H1 (cell line): ENCODE measurements around the gene WDR38. TPM values are rescaled to one million over a fixed set of nuclear protein-coding genes. Genes with fewer than 3 reads are reported as not detected.

ENCODE experiments used
- CTCF ChIA-PET: fragments of 300-600 bp; sonication (Branson Sonifier 250); formaldehyde crosslinking; loops from one replicate; lab custom pipeline; 2021; ENCODE audit not compliant: partially characterized antibody; lab: Charles Lee
- POLR2A ChIA-PET: fragments of 300-600 bp; sonication (Branson Sonifier 250); formaldehyde crosslinking; loops from one replicate; lab custom pipeline; 2021; ENCODE audit warnings: inconsistent platforms; ENCODE audit not compliant: partially characterized antibody; lab: Charles Lee
- DNase-seq, 2 experiments: peaks; one replicate each; pipeline versions ENCODE4 v3.0.0 to v3.0.0-alpha.2; 2010 to 2022; ENCODE audit warnings: low spot score in 2 of 2, low read depth in 1 of 2, mixed read lengths in 1 of 2
- FAIRE-seq: peaks from 2 replicates; lab custom pipeline; 2011; peaks lifted over from hg19 to GRCh38; lab: Jason Lieb, UNC
- H2AFZ ChIP-seq: 2 replicates; pipeline ENCODE4 v1.8.1; 2012; ENCODE audit warnings: low read length, inconsistent platforms
- H2AK5ac ChIP-seq: 2 replicates; pipeline ENCODE4 v1.6.1; 2013; ENCODE audit warnings: low read depth, low read length
- H2BK120ac ChIP-seq: replicated peaks from 2 replicates; pipeline ENCODE3; 2013; ENCODE audit warnings: low read depth, low read length, inconsistent platforms
- H2BK12ac ChIP-seq: 2 replicates; pipeline ENCODE4 v1.6.1; 2013; ENCODE audit warnings: low read depth, low read length
- H2BK15ac ChIP-seq: 2 replicates; pipeline ENCODE4 v1.6.1; 2013; ENCODE audit warnings: low read length
- H2BK20ac ChIP-seq: 2 replicates; pipeline ENCODE4 v1.6.1; 2013; ENCODE audit warnings: low read length
- H2BK5ac ChIP-seq: 2 replicates; pipeline ENCODE4 v1.6.1; 2013; ENCODE audit warnings: low read depth, low read length
- H3K14ac ChIP-seq: 2 replicates; pipeline ENCODE4 v1.6.1; 2013; ENCODE audit warnings: inconsistent platforms; ENCODE audit not compliant: insufficient read length
- H3K18ac ChIP-seq: 2 replicates; pipeline ENCODE4 v1.6.1; 2013; ENCODE audit warnings: low read length; ENCODE audit errors: extremely low read depth
- H3K23ac ChIP-seq: 2 replicates; pipeline ENCODE4 v1.6.1; 2013; ENCODE audit warnings: inconsistent platforms; ENCODE audit not compliant: insufficient read length
- H3K23me2 ChIP-seq: 2 replicates; pipeline ENCODE4 v1.6.1; 2013; ENCODE audit warnings: low read depth, low read length
- H3K27ac ChIP-seq: 2 replicates; pipeline ENCODE4 v1.6.1; 2011; ENCODE audit warnings: low read depth, low read length, inconsistent platforms
- H3K27me3 ChIP-seq, 4 experiments: replicated peaks in 1 of 4; 1 replicate in 1 of 4; 2 replicates in 3 of 4; pipeline versions ENCODE4 v1.6.1 to v1.8.1; 2011 to 2013; ENCODE audit warnings: low read length in 3 of 4, mild to moderate bottlenecking in 3 of 4, inconsistent platforms in 2 of 4, mixed read lengths in 2 of 4, moderate library complexity in 1 of 4; ENCODE audit not compliant: control insufficient read depth in 3 of 4, insufficient read depth in 3 of 4; ENCODE audit errors: extremely low read depth in 1 of 4
- H3K36me3 ChIP-seq, 4 experiments: 2 replicates each; pipeline versions ENCODE4 v1.6.1 to v1.8.1; 2011 to 2013; ENCODE audit warnings: mild to moderate bottlenecking in 4 of 4, low read length in 3 of 4, moderate library complexity in 2 of 4, control low read depth in 1 of 4, inconsistent platforms in 1 of 4; ENCODE audit not compliant: insufficient read depth in 4 of 4, control insufficient read depth in 2 of 4
- H3K4ac ChIP-seq: replicated peaks from 2 replicates; pipeline ENCODE3; 2013; ENCODE audit warnings: low read length, low read depth, mixed read lengths, inconsistent platforms; ENCODE audit not compliant: insufficient read length
- H3K4me1 ChIP-seq, 4 experiments: replicated peaks in 1 of 4; 1 replicate in 1 of 4; 2 replicates in 3 of 4; pipeline versions ENCODE4 v1.6.1 to v1.8.1; 2011 to 2013; ENCODE audit warnings: low read length in 3 of 4, inconsistent platforms in 2 of 4, mixed read lengths in 1 of 4; ENCODE audit not compliant: insufficient read depth in 4 of 4, control insufficient read depth in 3 of 4
- H3K4me2 ChIP-seq, 2 experiments: 2 replicates each; pipeline versions ENCODE4 v1.6.1 to v1.8.1; 2011 to 2013; ENCODE audit warnings: low read depth in 2 of 2, low read length in 2 of 2, control low read depth in 1 of 2, inconsistent platforms in 1 of 2, mild to moderate bottlenecking in 1 of 2; ENCODE audit not compliant: insufficient read depth in 1 of 2
- H3K4me3 ChIP-seq, 4 experiments: fragments of 200-600, 300-600 bp in 1 of 4; sonication (generic), shearing (Covaris generic), sonication (Bioruptor Twin) in 1 of 4; 2 replicates each; pipeline versions ENCODE4 v1.5.1 to v1.8.1; 2011 to 2016; ENCODE audit warnings: low read length in 4 of 4, low read depth in 3 of 4, control low read depth in 2 of 4, inconsistent platforms in 2 of 4, mild to moderate bottlenecking in 2 of 4, mixed read lengths in 1 of 4, moderate library complexity in 1 of 4; ENCODE audit not compliant: insufficient read depth in 2 of 4; ENCODE audit errors: extremely low read depth in 1 of 4
- H3K56ac ChIP-seq: replicated peaks from 2 replicates; pipeline ENCODE3; 2013; ENCODE audit warnings: low read depth, mild to moderate bottlenecking, mixed read lengths, low read length, inconsistent platforms; ENCODE audit not compliant: insufficient read length
- H3K79me1 ChIP-seq: 2 replicates; pipeline ENCODE4 v1.6.1; 2013; ENCODE audit warnings: low read depth, low read length, control low read depth
- H3K79me2 ChIP-seq, 2 experiments: 2 replicates each; pipeline versions ENCODE4 v1.6.1 to v1.8.1; 2012 to 2013; ENCODE audit warnings: low read length in 2 of 2, mild to moderate bottlenecking in 2 of 2, inconsistent platforms in 1 of 2; ENCODE audit not compliant: insufficient read depth in 2 of 2, control insufficient read depth in 1 of 2
- H3K9ac ChIP-seq, 4 experiments: replicated peaks in 1 of 4; 1 replicate in 1 of 4; 2 replicates in 3 of 4; pipeline versions ENCODE4 v1.6.1 to v1.8.1; 2011 to 2013; ENCODE audit warnings: low read depth in 3 of 4, low read length in 3 of 4, control low read depth in 2 of 4, mild to moderate bottlenecking in 2 of 4, moderate library complexity in 2 of 4, inconsistent platforms in 1 of 4; ENCODE audit errors: extremely low read depth in 1 of 4
- H3K9me3 ChIP-seq, 2 experiments: 2 replicates each; pipeline versions ENCODE4 v1.6.1 to v1.8.1; 2012 to 2013; ENCODE audit warnings: mild to moderate bottlenecking in 2 of 2, moderate library complexity in 2 of 2, control low read depth in 1 of 2, inconsistent platforms in 1 of 2, low read depth in 1 of 2, low read length in 1 of 2, mixed read lengths in 1 of 2; ENCODE audit not compliant: insufficient read depth in 2 of 2
- H4K20me1 ChIP-seq, 2 experiments: replicated peaks in 1 of 2; 2 replicates each; pipeline versions ENCODE3 to v1.8.1; 2011 to 2013; ENCODE audit warnings: inconsistent platforms in 2 of 2, low read length in 2 of 2, mild to moderate bottlenecking in 1 of 2; ENCODE audit not compliant: insufficient read depth in 2 of 2, control insufficient read depth in 1 of 2
- H4K5ac ChIP-seq: 2 replicates; pipeline ENCODE4 v1.6.1; 2013; ENCODE audit warnings: low read length, low read depth, mixed read lengths, inconsistent platforms; ENCODE audit not compliant: insufficient read length
- H4K8ac ChIP-seq: 2 replicates; pipeline ENCODE4 v1.8.0; 2013; ENCODE audit warnings: mild to moderate bottlenecking, moderate library complexity, low read length, inconsistent platforms; ENCODE audit not compliant: insufficient read depth; ENCODE audit errors: extremely low read depth
- H4K91ac ChIP-seq: replicated peaks from 2 replicates; pipeline ENCODE3; 2013; ENCODE audit warnings: low read length, mixed read lengths, inconsistent platforms; ENCODE audit not compliant: insufficient read length
- CTBP2 ChIP-seq: IDR thresholded peaks from 2 replicates; pipeline ENCODE4 v1.7.0; 2011; ENCODE audit warnings: borderline replicate concordance, mild to moderate bottlenecking, moderate library complexity, mixed read lengths, low read length; ENCODE audit not compliant: insufficient read depth, insufficient read length
- HDAC6 ChIP-seq: IDR thresholded peaks from one replicate; pipeline ENCODE4 v1.7.1; 2012; ENCODE audit warnings: low read depth, mild to moderate bottlenecking, inconsistent platforms, low read length, moderate library complexity
- KDM1A ChIP-seq: fragments of 200-600, 300-600 bp; sonication (generic); IDR thresholded peaks from 2 replicates; pipeline ENCODE4 v1.7.1; 2016; ENCODE audit warnings: mild to moderate bottlenecking, low read length, borderline replicate concordance
- POLR2A ChIP-seq, 2 experiments: IDR thresholded peaks; 1 replicate in 1 of 2; 2 replicates in 1 of 2; pipeline ENCODE4 v1.6.1; 2011; ENCODE audit warnings: low read depth in 2 of 2, low read length in 2 of 2, mild to moderate bottlenecking in 2 of 2; ENCODE audit errors: control extremely low read depth in 1 of 2
- POU5F1 ChIP-seq: IDR thresholded peaks from 2 replicates; pipeline ENCODE4 v1.6.1; 2011; ENCODE audit warnings: low read depth, mild to moderate bottlenecking, low read length, moderate library complexity
- RBBP5 ChIP-seq: IDR thresholded peaks from 2 replicates; pipeline ENCODE4 v1.7.1; 2012; ENCODE audit warnings: low read depth, mild to moderate bottlenecking, inconsistent platforms, low read length, moderate library complexity, borderline replicate concordance
- SIRT6 ChIP-seq: IDR thresholded peaks from one replicate; pipeline ENCODE4 v1.7.1; 2012; ENCODE audit warnings: low read length, inconsistent platforms
- TBP ChIP-seq: IDR thresholded peaks from 2 replicates; pipeline ENCODE4 v1.6.1; 2011; ENCODE audit warnings: low read depth, low read length, improper control_type of control experiment
- TEAD4 ChIP-seq: IDR thresholded peaks from 2 replicates; pipeline ENCODE4 v1.6.1; 2012; ENCODE audit warnings: low read depth, low read length, inconsistent platforms, mixed read lengths
- USF2 ChIP-seq: IDR thresholded peaks from 2 replicates; pipeline ENCODE4 v1.6.1; 2011; ENCODE audit warnings: low read length, improper control_type of control experiment
- ZNF274 ChIP-seq: IDR thresholded peaks from 2 replicates; pipeline ENCODE4 v1.7.0; 2012; ENCODE audit warnings: low read length, borderline replicate concordance; ENCODE audit errors: extremely low read depth
- WGBS, 2 experiments: shearing (Covaris generic) in 1 of 2; methylation state at CpG; one replicate each; pipeline versions ENCODE4 v1.1.6 to v1.1.7; 2013 to 2015; ENCODE audit warnings: low lambda C conversion rate in 2 of 2, mixed read lengths in 2 of 2, inconsistent platforms in 1 of 2, low coverage in 1 of 2, missing lambda C conversion rate in 1 of 2; ENCODE audit not compliant: insufficient replicate concordance in 2 of 2, insufficient coverage in 1 of 2, insufficient read length in 1 of 2; ENCODE audit errors: extremely low coverage in 1 of 2, missing lambda C conversion rate in 1 of 2; 5-methylcytosine and 5-hydroxymethylcytosine counted together
- polyA plus RNA-seq, 7 experiments: library from polyadenylated mRNA; depleted of rRNA in 3 of 7; stranded (reverse) in 5 of 7; unstranded in 2 of 7; fragments of >200 nt in 5 of 7; fragments of 200-250 nt in 2 of 7; gene quantifications; 1 replicate in 5 of 7; 2 replicates in 1 of 7; 4 replicates in 1 of 7; pipeline versions ENCODE4 v1.2.1 to v1.2.3, GENCODE V29; 2011 to 2013; ENCODE audit warnings: missing spikeins in 2 of 7, mixed read lengths in 2 of 7
- total RNA-seq: library from RNA; stranded (reverse); fragmentation: NEBNext Ultra II Directional; extraction: Animal tissue kit (Norgen Biotek cat#: 25700); gene quantifications from 2 replicates; pipeline ENCODE4 v1.2.1, GENCODE V29; 2021

WDR38 gene
- total and polyA plus RNA-seq, 2 of the 8 experiments (the other 6 are each of a cell fraction or from before 2014, with no cell fraction given): not detected

- peaks cover 5 to 12% (median 12%) of the 10 kb centered on the region in 4 experiments for H3K4me1 ChIP-seq
- no peak overlapping the region for H3K4me3 ChIP-seq
- no peak overlapping the region for H2AFZ ChIP-seq
- H2BK15ac ChIP-seq: 0 out of 2 replicates have a peak overlapping the region, but pooled peaks have one; percentile 18
- H4K20me1 ChIP-seq: peaks cover 0 to 2% of the 10 kb centered on the region in 2 experiments
- no peak overlapping the region for H4K8ac ChIP-seq
- no peak overlapping the region for H3K23ac ChIP-seq
- CTCF ChIA-PET: interaction anchor here (0.6 to 6.3 kb wide), 3 partner anchors 7 to 143 kb away, joined by 3 to 55 read pairs (median 3); partner anchors contain the start of genes ARPC5L and RPL35
- H3K27ac ChIP-seq: no peak overlapping the region
- H4K5ac ChIP-seq: no peak overlapping the region
- H2BK12ac ChIP-seq: no peak overlapping the region
- no peak overlapping the region; the same call in 1 of the 2 replicates for H2BK5ac ChIP-seq
- H3K56ac ChIP-seq: no peak overlapping the region
- H3K79me2 ChIP-seq: no peaks in the 10 kb centered on the region
- H3K79me1 ChIP-seq: 0 out of 2 replicates have a peak, but pooled peaks cover 2% of the 10 kb centered on the region
- H3K14ac ChIP-seq: no peak overlapping the region
- no peak for TF ChIP-seq TBP
- TF ChIP-seq RBBP5: no peak
- no peak for TF ChIP-seq POU5F1
- no peak for TF ChIP-seq TEAD4
- no peak for TF ChIP-seq ZNF274
- no peak for TF ChIP-seq POLR2A (IDR thresholded peaks at IDR 0.05; ENCODE audit: control extremely low read depth in 1 of 2, low read depth in 2 of 2, low read length in 2 of 2)
- no peak for TF ChIP-seq USF2
- no peak for TF ChIP-seq KDM1A
- no peak for TF ChIP-seq SIRT6
- TF ChIP-seq CTBP2: no peak
- no peak for TF ChIP-seq HDAC6
- TF ChIP-seq, all 59 proteins: peak for 0
- H3K18ac ChIP-seq: no peak overlapping the region
- no peaks in the 10 kb centered on the region for H3K27me3 ChIP-seq
- H4K91ac ChIP-seq: no peak overlapping the region
- no peak for FAIRE-seq
- no peak for DNase-seq
- no peaks in the 10 kb centered on the region; a peak in 1 of 4 replicates for H3K9me3 ChIP-seq
- H3K4ac ChIP-seq: no peak overlapping the region
- no peaks in the 10 kb centered on the region for H3K23me2 ChIP-seq
- POLR2A ChIA-PET: interaction anchor here (31.1 kb wide), 1 partner anchor 22 kb away, joined by 573 read pairs; the partner anchor contains the start of genes ARPC5L, RPL35 and WDR38
- no peak overlapping the region for H3K9ac ChIP-seq
- H2BK120ac ChIP-seq: no peak overlapping the region
- H2AK5ac ChIP-seq: no peak overlapping the region
- no peak overlapping the region for H3K4me2 ChIP-seq
- no peaks in the 10 kb centered on the region; a peak in 1 of 8 replicates for H3K36me3 ChIP-seq
- no peak overlapping the region for H2BK20ac ChIP-seq
- WGBS, 2 experiments: 98% methylated on average over 4 of the region's 4 CpGs; no CpG with 5 or more reads in 1 of the 2 experiments
These were observed 32.3 kb downstream of the WDR38 start for GRCh38 chr9:124885551-124885950.
